Colonic mucosa (tissue), 4 donors: ENCODE measurements around the gene CDH4. TPM values are rescaled to one million over a fixed set of nuclear protein-coding genes. Genes with fewer than 3 reads are reported as not detected.

Experiments used
- DNase-seq: peaks from one replicate; pipeline ENCODE4 v3.0.0-alpha.2; 2020
- H3K27ac ChIP-seq: fragments of 200-600 bp; one replicate; pipeline ENCODE4 v1.8.0; 2021
- H3K27me3 ChIP-seq: fragments of 200-600 bp; one replicate; pipeline ENCODE4 v1.8.0; 2021
- H3K36me3 ChIP-seq: fragments of 200-600 bp; one replicate; pipeline ENCODE4 v1.8.0; 2021
- H3K4me1 ChIP-seq: fragments of 200-600 bp; one replicate; pipeline ENCODE4 v1.8.0; 2021; ENCODE audit warnings: mild to moderate bottlenecking
- H3K4me3 ChIP-seq: fragments of 200-600 bp; one replicate; pipeline ENCODE4 v1.8.0; 2021
- H3K9ac ChIP-seq, 2 donors: one replicate each; pipeline ENCODE4 v1.7.0; 2013; ENCODE audit warnings: control low read depth in 2 of 2, low read depth in 2 of 2, low read length in 2 of 2
- H3K9me3 ChIP-seq: fragments of 200-600 bp; one replicate; pipeline ENCODE4 v1.8.0; 2021
- CTCF ChIP-seq: fragments of 200-600 bp; IDR thresholded peaks from one replicate; pipeline ENCODE4 v1.8.0; 2022; ENCODE audit warnings: antibody characterized with exemption, mild to moderate bottlenecking
- intact Hi-C: fragments of 100-400 bp; cut with DNase I; formaldehyde crosslinking; loops from one replicate; pipeline ENCODE4 v1.14.1; 2022
- total RNA-seq, 2 donors: library from RNA; stranded (reverse); fragmentation: NEBNext Ultra II Directional in 1 of 2; extraction: Animal tissue kit (Norgen Biotek cat#: 25700) in 1 of 2; gene quantifications; one replicate each; pipeline ENCODE4 v1.2.1, GENCODE V29; 2021
- donor health status: healthy.
- donor health status: DM: no; HTN: no; CAD: no.
- donor health status: DM: no; HTN: no; CAD: no.

CDH4 gene
- total RNA-seq, 2 donors from 2014 or later, result 0.08 TPM; not detected in 1

GRCh38 chr20:61487997-61488371 is 235.9 kb downstream of the CDH4 start:
- Histone ChIP-seq H3K4me1 (no peaks in the 10 kb centered on the region), H3K9ac (no peak overlapping the region), H3K36me3 (no peaks in the 10 kb centered on the region), H3K4me3 (no peak overlapping the region), H3K9me3 (no peaks in the 10 kb centered on the region), H3K27ac (no peak overlapping the region), H3K27me3 (no peaks in the 10 kb centered on the region)
- intact Hi-C loops, result no loop called here
- DNase-seq, result no peak
- no peak for TF ChIP-seq CTCF

GRCh38 chr20:61490721-61491120 is 238.7 kb downstream of the CDH4 start:
- H3K27ac ChIP-seq, result no peak overlapping the region
- H3K27me3 ChIP-seq, result no peaks in the 10 kb centered on the region
- H3K4me1 ChIP-seq, result no peaks in the 10 kb centered on the region
- H3K4me3 ChIP-seq, result no peak overlapping the region
- no peaks in the 10 kb centered on the region for H3K9me3 ChIP-seq
- intact Hi-C loops, result no loop called here
- no peak for DNase-seq
- no peaks in the 10 kb centered on the region for H3K36me3 ChIP-seq
- no peak overlapping the region for H3K9ac ChIP-seq
- TF ChIP-seq CTCF, result no peak

GRCh38 chr20:61492065-61492464 is 240.0 kb downstream of the CDH4 start:
- no peaks in the 10 kb centered on the region for H3K36me3 ChIP-seq
- TF ChIP-seq CTCF, result no peak
- no peak for DNase-seq
- no peaks in the 10 kb centered on the region for H3K4me1 ChIP-seq
- H3K9me3 ChIP-seq, result no peaks in the 10 kb centered on the region
- no peak overlapping the region for H3K27ac ChIP-seq
- no peak overlapping the region for H3K9ac ChIP-seq
- H3K27me3 ChIP-seq, result no peaks in the 10 kb centered on the region
- no peak overlapping the region for H3K4me3 ChIP-seq
- intact Hi-C loops, result no loop called here

GRCh38 chr20:61493798-61494305 is 241.8 kb downstream of the CDH4 start:
- Histone ChIP-seq H3K27ac (no peak overlapping the region), H3K9me3 (no peaks in the 10 kb centered on the region), H3K4me3 (no peak overlapping the region), H3K27me3 (no peaks in the 10 kb centered on the region), H3K4me1 (no peaks in the 10 kb centered on the region), H3K36me3 (no peaks in the 10 kb centered on the region), H3K9ac (no peak overlapping the region)
- no peak for DNase-seq
- no peak for TF ChIP-seq CTCF
- intact Hi-C loops, result no loop called here

- Histone ChIP-seq H3K9ac (no peak overlapping the region), H3K4me1 (no peaks in the 10 kb centered on the region), H3K36me3 (no peaks in the 10 kb centered on the region), H3K9me3 (no peaks in the 10 kb centered on the region), H3K27ac (no peak overlapping the region), H3K27me3 (no peaks in the 10 kb centered on the region), H3K4me3 (no peak overlapping the region)
- no peak for TF ChIP-seq CTCF
- intact Hi-C loops, result no loop called here
- no peak for DNase-seq
These were observed 242.9 kb downstream of the CDH4 start for GRCh38 chr20:61494763-61495575.
